Sigmoid colon (tissue), 4 donors: ENCODE results near the gene PRR7.

ENCODE experiments used
- CTCF ChIP-seq, 4 experiments: fragments of 450-650 bp in 3 of 4; fragments of 200-600 bp in 1 of 4; IDR thresholded peaks; one replicate each; pipeline ENCODE4 v1.5.1; 2016 to 2019; ENCODE audit warnings: antibody characterized with exemption in 4 of 4, mild to moderate bottlenecking in 3 of 4, moderate library complexity in 2 of 4
- EP300 ChIP-seq, 4 donors: sonication (generic); formaldehyde crosslinking; IDR thresholded peaks; one replicate each; pipeline ENCODE4 v1.6.1; 2017; ENCODE audit warnings: antibody characterized with exemption in 4 of 4
- POLR2A ChIP-seq, 2 donors: fragments of 450-650 bp; IDR thresholded peaks; one replicate each; pipeline ENCODE4 v1.6.1; 2016; ENCODE audit warnings: antibody characterized with exemption in 2 of 2, mild to moderate bottlenecking in 2 of 2, moderate library complexity in 2 of 2
- POLR2AphosphoS5 ChIP-seq, 4 donors: sonication (generic); formaldehyde crosslinking; IDR thresholded peaks; one replicate each; pipeline ENCODE4 v1.6.1; 2017; ENCODE audit warnings: antibody characterized with exemption in 4 of 4

GRCh38 chr5:177403102-177403791 lies 43.4 kb upstream of the PRR7 start:
- TF ChIP-seq POLR2A (IDR thresholded peaks at IDR 0.05) (no peak), CTCF (IDR thresholded peaks at IDR 0.05) (no peak), POLR2AphosphoS5 (IDR thresholded peaks at IDR 0.05) (no peak), EP300 (IDR thresholded peaks at IDR 0.05) (no peak)
